ENCODE results near the gene TRAK1.

Gene TRAK1

GRCh38 chr3:42067326-42067725 lies 23.8 kb upstream of the TRAK1 start:
- DNase-seq (ENCODE audit: low read depth) = no peak

GRCh38 chr3:42068303-42069088 lies 22.7 kb upstream of the TRAK1 start:
- DNase-seq (ENCODE audit: low read depth) = no peak

GRCh38 chr3:42070089-42070488 lies 21.1 kb upstream of the TRAK1 start:
- no peak for DNase-seq (ENCODE audit: low read depth)

- no peak for DNase-seq (ENCODE audit: low read depth)
Observed at GRCh38 chr3:42070524-42070923, 20.6 kb upstream of the TRAK1 start.

GRCh38 chr3:42071904-42072812 lies 19.0 kb upstream of the TRAK1 start:
- DNase-seq (ENCODE audit: low read depth) = no peak

GRCh38 chr3:42072831-42073301 lies 18.3 kb upstream of the TRAK1 start:
- DNase-seq (ENCODE audit: low read depth) = no peak

- no peak for DNase-seq (ENCODE audit: low read depth)
Observed at GRCh38 chr3:42077785-42078184, 13.4 kb upstream of the TRAK1 start.

GRCh38 chr3:42078677-42079076 lies 12.5 kb upstream of the TRAK1 start:
- no peak for DNase-seq (ENCODE audit: low read depth)

GRCh38 chr3:42079701-42080452 lies 11.3 kb upstream of the TRAK1 start:
- DNase-seq (ENCODE audit: low read depth) = no peak

- no peak for DNase-seq (ENCODE audit: low read depth)
Observed at GRCh38 chr3:42080453-42080872, 10.7 kb upstream of the TRAK1 start.

- DNase-seq (ENCODE audit: low read depth) = no peak
Observed at GRCh38 chr3:42081838-42082473, 9.2 kb upstream of the TRAK1 start.

- DNase-seq (ENCODE audit: low read depth) = no peak
Observed at GRCh38 chr3:42084586-42084985, 6.6 kb upstream of the TRAK1 start.

GRCh38 chr3:42085641-42086376 lies 5.3 kb upstream of the TRAK1 start:
- DNase-seq (ENCODE audit: low read depth) = no peak

GRCh38 chr3:42088803-42089530 lies 2.2 kb upstream of the TRAK1 start:
- no peak for DNase-seq (ENCODE audit: low read depth)

GRCh38 chr3:42092006-42092405 lies 849 bp downstream of the TRAK1 start:
- no peak for DNase-seq (ENCODE audit: low read depth)

GRCh38 chr3:42094128-42094527 lies 3.0 kb downstream of the TRAK1 start:
- no peak for DNase-seq (ENCODE audit: low read depth)

GRCh38 chr3:42094691-42095391 lies 3.7 kb downstream of the TRAK1 start:
- no peak for DNase-seq (ENCODE audit: low read depth)

- DNase-seq (ENCODE audit: low read depth) = no peak
Observed at GRCh38 chr3:42095540-42095939, 4.4 kb downstream of the TRAK1 start.

GRCh38 chr3:42096796-42097565 lies 5.8 kb downstream of the TRAK1 start:
- DNase-seq (ENCODE audit: low read depth) = no peak

Measured in stimulated activated CD8-positive, alpha-beta memory T cell treated with anti-CD3 and anti-CD28 coated beads, Interleukin-15, amount 100 ng/mL, for 1 hour (primary cell).